GM18867 (cell line): ENCODE results near the gene ST6GALNAC6.
"Not testable (repeated sequence)": the region's sequence is repeated elsewhere in the genome, so short reads cannot be mapped to it uniquely, and the experiment has no call there.

Experiments
- ATAC-seq: cut with Tn5 transposase; IDR thresholded peaks from one replicate; pipeline ENCODE4 v1.9.1; 2021; ENCODE audit warnings: mild to moderate bottlenecking, moderate library complexity; ENCODE audit not compliant: unreplicated experiment

ST6GALNAC6 gene

GRCh38 chr9:127838375-127839078 is 60.9 kb downstream of the ST6GALNAC6 start:
- no peak for ATAC-seq

GRCh38 chr9:127837346-127837745 is 62.1 kb downstream of the ST6GALNAC6 start:
- no peak for ATAC-seq

GRCh38 chr9:127836561-127836960 is 62.8 kb downstream of the ST6GALNAC6 start:
- ATAC-seq = not testable (repeated sequence)

- ATAC-seq = no peak
Measured at GRCh38 chr9:127835991-127836516, 63.3 kb downstream of the ST6GALNAC6 start.
